Measurements from ENCODE around the gene CEBPB. TPM values are rescaled to one million over a fixed set of nuclear protein-coding genes. Genes with fewer than 3 reads are reported as not detected.

Gene CEBPB
- total RNA-seq, 4 donors from 2014 or later: 154 to 221 (median 195) TPM

- peak; percentile 81 to 95 for DNase-seq (ENCODE audit: low spot score in 2 of 2)
- WGBS, 2 donors: 37 to 41% methylated on average over 9 to 10 of the region's 10 CpGs
- H3K4me3 ChIP-seq (ENCODE audit: low read depth, poor library complexity, severe bottlenecking): no peak overlapping the region
- TF ChIP-seq POLR2A (IDR thresholded peaks at IDR 0.05): no peak
- TF ChIP-seq, protein P1, sequence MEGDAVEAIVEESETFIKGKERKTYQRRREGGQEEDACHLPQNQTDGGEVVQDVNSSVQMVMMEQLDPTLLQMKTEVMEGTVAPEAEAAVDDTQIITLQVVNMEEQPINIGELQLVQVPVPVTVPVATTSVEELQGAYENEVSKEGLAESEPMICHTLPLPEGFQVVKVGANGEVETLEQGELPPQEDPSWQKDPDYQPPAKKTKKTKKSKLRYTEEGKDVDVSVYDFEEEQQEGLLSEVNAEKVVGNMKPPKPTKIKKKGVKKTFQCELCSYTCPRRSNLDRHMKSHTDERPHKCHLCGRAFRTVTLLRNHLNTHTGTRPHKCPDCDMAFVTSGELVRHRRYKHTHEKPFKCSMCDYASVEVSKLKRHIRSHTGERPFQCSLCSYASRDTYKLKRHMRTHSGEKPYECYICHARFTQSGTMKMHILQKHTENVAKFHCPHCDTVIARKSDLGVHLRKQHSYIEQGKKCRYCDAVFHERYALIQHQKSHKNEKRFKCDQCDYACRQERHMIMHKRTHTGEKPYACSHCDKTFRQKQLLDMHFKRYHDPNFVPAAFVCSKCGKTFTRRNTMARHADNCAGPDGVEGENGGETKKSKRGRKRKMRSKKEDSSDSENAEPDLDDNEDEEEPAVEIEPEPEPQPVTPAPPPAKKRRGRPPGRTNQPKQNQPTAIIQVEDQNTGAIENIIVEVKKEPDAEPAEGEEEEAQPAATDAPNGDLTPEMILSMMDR (IDR thresholded peaks at IDR 0.05): no peak
- intact Hi-C loops (cut with DNase I; ENCODE audit: low total_unique reads): no loop called here
Observed at GRCh38 chr20:50224531-50225255, 34.1 kb downstream of the CEBPB start.

GRCh38 chr20:50226093-50226974, 35.7 kb downstream of the CEBPB start:
- DNase-seq (ENCODE audit: low spot score in 2 of 2): peak; percentile 84 to 96
- no peak overlapping the region for H3K4me3 ChIP-seq (ENCODE audit: low read depth, poor library complexity, severe bottlenecking)
- intact Hi-C loops (cut with DNase I; ENCODE audit: low total_unique reads): no loop called here
- no peak for TF ChIP-seq POLR2A (IDR thresholded peaks at IDR 0.05)
- WGBS, 2 donors: 52 to 70% methylated on average over 13 of the region's 13 CpGs

DNA sequence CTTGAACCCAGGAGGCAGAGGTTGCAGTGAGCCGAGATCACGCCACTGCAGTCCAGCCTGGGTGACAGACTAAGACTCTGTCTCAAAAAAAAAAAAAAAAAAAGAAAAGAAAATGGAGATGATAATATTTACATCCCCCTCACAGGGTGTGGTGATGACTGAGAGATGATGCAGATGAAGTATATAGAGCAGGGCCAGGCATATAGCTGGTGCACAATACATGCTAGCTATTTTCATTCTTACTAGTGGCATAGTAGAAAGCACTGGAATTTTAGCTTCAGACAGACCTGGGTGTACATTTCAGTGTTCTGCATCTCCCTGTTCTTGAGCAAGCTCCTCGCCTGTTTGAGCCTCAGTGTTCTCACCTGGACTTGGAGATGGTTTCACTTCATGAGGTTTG, 36.9 kb downstream of the CEBPB start:
- 92 to 93% methylated on average over 3 of the region's 3 CpGs for WGBS, 2 donors
- intact Hi-C loops (cut with DNase I; ENCODE audit: low total_unique reads): no loop called here
- no peak for DNase-seq (ENCODE audit: low spot score in 2 of 2)
- TF ChIP-seq, protein P1 (IDR thresholded peaks at IDR 0.05): no peak
- no peak for TF ChIP-seq POLR2A (IDR thresholded peaks at IDR 0.05)
- no peak overlapping the region for H3K4me3 ChIP-seq (ENCODE audit: low read depth, poor library complexity, severe bottlenecking)

DNA sequence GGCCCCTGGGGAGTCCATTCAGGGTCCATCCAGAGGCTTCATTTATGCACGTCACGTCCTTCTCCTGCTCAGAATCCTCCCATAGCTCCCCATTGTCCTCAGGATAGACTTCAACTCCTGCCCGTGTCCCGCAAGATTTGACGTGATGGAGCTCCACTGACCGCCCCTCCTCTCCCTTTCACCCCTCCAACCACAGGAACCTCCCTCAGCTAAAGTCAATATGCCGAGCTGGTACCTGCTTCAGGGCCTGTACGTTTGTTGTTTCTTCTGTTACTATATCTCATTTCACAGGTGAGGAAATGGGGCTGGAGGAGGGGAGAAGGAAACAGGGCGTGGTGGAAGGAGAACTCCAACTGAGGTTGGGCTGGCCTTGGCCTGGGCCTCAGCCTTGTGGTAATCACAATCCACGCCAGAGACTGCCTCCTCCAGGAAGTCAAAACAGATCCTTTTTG, 38.6 kb downstream of the CEBPB start:
- 76 to 80% methylated on average over 10 of the region's 10 CpGs for WGBS, 2 donors
- TF ChIP-seq, protein P1 (IDR thresholded peaks at IDR 0.05): no peak
- no peak overlapping the region for H3K4me3 ChIP-seq (ENCODE audit: low read depth, poor library complexity, severe bottlenecking)
- no peak for DNase-seq (ENCODE audit: low spot score in 2 of 2)
- intact Hi-C loops (cut with DNase I; ENCODE audit: low total_unique reads): no loop called here

DNA sequence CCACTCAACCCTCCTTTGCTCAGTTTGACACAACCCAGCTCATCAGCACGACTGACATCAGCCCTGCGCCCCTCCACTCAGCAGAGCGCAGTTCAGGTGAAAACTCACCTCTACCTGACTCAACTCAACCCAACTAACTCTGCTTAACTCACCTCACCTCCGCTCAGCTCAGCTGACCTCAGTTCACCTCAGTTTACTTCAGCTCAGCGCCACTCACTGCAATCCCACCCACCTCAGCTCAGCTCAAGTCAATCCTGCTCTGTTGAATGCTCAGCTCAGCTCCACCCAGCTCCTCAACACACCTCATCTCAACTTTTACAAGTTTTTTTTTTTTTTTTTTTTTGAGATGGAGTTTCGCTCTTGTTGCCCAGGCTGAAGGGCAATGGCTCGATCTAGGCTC, 39.6 kb downstream of the CEBPB start:
- H3K4me3 ChIP-seq (ENCODE audit: low read depth, poor library complexity, severe bottlenecking): no peak overlapping the region
- WGBS, 2 donors: 88 to 91% methylated on average over 7 of the region's 7 CpGs
- intact Hi-C loops (cut with DNase I; ENCODE audit: low total_unique reads): no loop called here
- DNase-seq (ENCODE audit: low spot score in 2 of 2): no peak
- TF ChIP-seq, protein P1 (IDR thresholded peaks at IDR 0.05): no peak
- no peak for TF ChIP-seq POLR2A (IDR thresholded peaks at IDR 0.05)

DNA sequence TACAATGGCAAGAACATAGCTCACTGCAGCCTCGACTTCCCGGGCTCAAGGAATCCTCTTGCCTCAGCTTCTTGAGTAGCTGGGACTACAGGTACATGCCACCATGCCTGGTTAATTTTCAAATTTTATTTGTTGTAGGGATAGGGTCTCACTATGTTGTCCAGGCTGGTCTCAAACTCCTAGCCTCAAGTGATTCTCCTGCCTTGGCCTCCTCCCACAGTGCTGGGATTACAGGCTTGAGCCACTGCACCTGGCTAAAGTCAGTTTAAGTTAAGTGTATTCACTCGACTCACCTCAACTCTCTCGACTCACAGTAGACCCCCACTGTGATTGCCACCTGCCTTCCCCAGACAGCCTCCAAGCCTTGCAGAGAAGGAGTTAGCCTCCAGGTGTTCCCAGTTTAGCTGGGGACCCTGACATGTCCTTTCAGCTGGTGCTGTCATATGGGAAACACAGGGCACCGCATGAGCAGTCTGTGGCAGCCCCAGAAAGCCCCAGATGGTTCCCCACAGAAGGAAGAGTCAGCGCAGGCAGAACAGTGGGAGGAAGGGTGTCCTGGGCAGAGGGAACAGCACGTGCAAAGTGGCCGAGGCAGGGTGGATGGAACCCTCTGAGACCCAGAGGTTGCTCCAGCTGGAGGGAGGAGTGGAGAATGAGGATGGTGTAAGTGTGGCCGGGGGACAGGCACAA, 40.4 kb downstream of the CEBPB start:
- DNase-seq (ENCODE audit: low spot score in 2 of 2): no peak
- TF ChIP-seq, protein P1 (IDR thresholded peaks at IDR 0.05): no peak
- no peak for TF ChIP-seq POLR2A (IDR thresholded peaks at IDR 0.05)
- 93 to 95% methylated on average over 9 of the region's 9 CpGs for WGBS, 2 donors
- intact Hi-C loops (cut with DNase I; ENCODE audit: low total_unique reads): no loop called here
- no peak overlapping the region for H3K4me3 ChIP-seq (ENCODE audit: low read depth, poor library complexity, severe bottlenecking)
